Fibroblast of lung (primary cell): ENCODE results near the gene ARL1. TPM values are rescaled to one million over a fixed set of nuclear protein-coding genes. Genes with fewer than 3 reads are reported as not detected.
"Not testable (repeated sequence)": the region's sequence is repeated elsewhere in the genome, so short reads cannot be mapped to it uniquely, and the experiment has no call there.

Experiments
- DNase-seq, 2 donors: peaks; one replicate each; pipeline versions ENCODE4 v3.0.0 to v3.0.0-alpha.2; 2010; ENCODE audit warnings: low read depth in 2 of 2
- H2AFZ ChIP-seq: 2 replicates; pipeline ENCODE4 v1.5.1; 2012; ENCODE audit warnings: low read length, control low read depth, inconsistent platforms
- H3K27ac ChIP-seq: 2 replicates; pipeline ENCODE4 v1.5.1; 2011; ENCODE audit warnings: low read length, control low read depth; ENCODE audit not compliant: insufficient read depth
- H3K27me3 ChIP-seq: 2 replicates; pipeline ENCODE4 v1.5.1; 2011; ENCODE audit warnings: mild to moderate bottlenecking, low read length; ENCODE audit not compliant: control insufficient read depth, insufficient read depth
- H3K36me3 ChIP-seq: 2 replicates; pipeline ENCODE4 v1.5.1; 2011; ENCODE audit warnings: low read length; ENCODE audit not compliant: control insufficient read depth, insufficient read depth
- H3K4me1 ChIP-seq: 2 replicates; pipeline ENCODE4 v1.5.1; 2011; ENCODE audit warnings: low read length; ENCODE audit not compliant: control insufficient read depth, insufficient read depth; ENCODE audit errors: extremely low read depth
- H3K4me2 ChIP-seq: 2 replicates; pipeline ENCODE4 v1.5.1; 2011; ENCODE audit warnings: low read length, control low read depth; ENCODE audit not compliant: insufficient read depth; ENCODE audit errors: extremely low read depth
- H3K4me3 ChIP-seq, 4 experiments: fragments of 200-600 bp in 1 of 4; sonication (generic) in 1 of 4; replicated peaks in 1 of 4; 2 replicates each; pipeline ENCODE4 v1.5.1; 2011 to 2016; ENCODE audit warnings: low read length in 4 of 4, low read depth in 3 of 4, mild to moderate bottlenecking in 3 of 4, control low read depth in 2 of 4, inconsistent platforms in 1 of 4, mixed read lengths in 1 of 4; ENCODE audit not compliant: insufficient read depth in 1 of 4; ENCODE audit errors: control extremely low read depth in 1 of 4
- H3K79me2 ChIP-seq: 2 replicates; pipeline ENCODE4 v1.5.1; 2012; ENCODE audit warnings: mild to moderate bottlenecking, low read length, inconsistent platforms; ENCODE audit not compliant: control insufficient read depth, insufficient read depth
- H3K9ac ChIP-seq: 2 replicates; pipeline ENCODE4 v1.5.1; 2011; ENCODE audit warnings: mild to moderate bottlenecking, low read length, control low read depth; ENCODE audit not compliant: insufficient read depth
- H3K9me3 ChIP-seq: 2 replicates; pipeline ENCODE4 v1.5.1; 2012; ENCODE audit warnings: low read depth, low read length; ENCODE audit not compliant: control insufficient read depth, insufficient read depth
- H4K20me1 ChIP-seq: 2 replicates; pipeline ENCODE4 v1.5.1; 2011; ENCODE audit warnings: low read length; ENCODE audit not compliant: control insufficient read depth, insufficient read depth; ENCODE audit errors: extremely low read depth
- EZH2 ChIP-seq: IDR thresholded peaks from 2 replicates; pipeline ENCODE4 v1.5.1; 2012; ENCODE audit warnings: low read length, control low read depth, mild to moderate bottlenecking; ENCODE audit errors: missing control alignments
- polyA plus RNA-seq, 2 donors: library from polyadenylated mRNA; depleted of rRNA in 1 of 2; stranded (reverse) in 1 of 2; unstranded in 1 of 2; fragments of >200 nt; gene quantifications; 2 replicates each; pipeline ENCODE4 v1.2.1, GENCODE V29; 2011 to 2012; ENCODE audit warnings: missing spikeins in 1 of 2
- total RNA-seq: library from RNA; depleted of rRNA; stranded (reverse); fragments of >200 nt; gene quantifications from 2 replicates; pipeline ENCODE4 v1.2.1, GENCODE V29; 2014
- TF ChIP-seq, protein P1 (sequence below), 2 donors: IDR thresholded peaks in 1 of 2; conservative IDR thresholded peaks in 1 of 2; 1 replicate in 1 of 2; 2 replicates in 1 of 2; pipeline ENCODE4 v1.5.1; 2011 to 2012; ENCODE audit warnings: low read length in 2 of 2, control low read depth in 1 of 2, inconsistent platforms in 1 of 2, low read depth in 1 of 2, mild to moderate bottlenecking in 1 of 2

Gene ARL1
- total and polyA plus RNA-seq, 2 donors (not counting 1 experiment from before 2014, with no cell fraction given), result 92.6 to 147 TPM

DNA sequence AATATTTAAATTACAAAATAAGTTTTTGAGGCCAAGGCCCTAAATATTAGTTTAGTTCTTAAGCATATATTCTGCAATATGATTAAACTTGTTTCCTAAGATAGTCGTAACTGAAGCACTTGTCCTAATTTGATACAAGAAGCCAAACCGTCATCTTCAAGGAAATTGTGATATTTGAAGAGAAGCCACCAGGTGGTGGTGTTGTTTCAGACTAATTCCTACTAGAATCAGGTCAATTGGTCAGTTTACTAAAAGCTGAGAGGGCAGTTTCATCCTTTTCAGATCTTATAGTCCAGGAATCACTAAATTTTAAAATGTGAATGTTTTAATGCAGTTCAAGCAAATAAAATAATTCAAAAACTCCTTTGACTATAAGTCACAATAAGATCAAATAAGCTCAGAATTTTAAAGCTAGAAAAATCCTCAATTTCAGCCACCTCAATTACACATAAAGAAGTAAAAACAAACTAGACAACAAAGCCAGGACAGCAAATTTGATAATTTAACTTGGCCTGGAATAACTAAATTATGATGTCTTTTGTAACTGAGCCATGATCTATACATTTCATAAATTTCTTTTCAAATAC lies 7.1 kb upstream of the ARL1 start:
- H3K27ac ChIP-seq, result no peak overlapping the region
- no peaks in the 10 kb centered on the region for H3K27me3 ChIP-seq
- DNase-seq, result peak; percentile 45 to 78
- no peak overlapping the region for H3K4me2 ChIP-seq
- H2AFZ ChIP-seq, result no peak overlapping the region
- H3K9me3 ChIP-seq, result no peaks in the 10 kb centered on the region
- H3K36me3 ChIP-seq, result no peaks in the 10 kb centered on the region
- H3K79me2 ChIP-seq, result no peaks in the 10 kb centered on the region
- H3K4me1 ChIP-seq, result no peaks in the 10 kb centered on the region
- no peaks in the 10 kb centered on the region for H4K20me1 ChIP-seq
- H3K4me3 ChIP-seq, result no peak overlapping the region
- TF ChIP-seq EZH2, result no peak
- TF ChIP-seq, protein P1, sequence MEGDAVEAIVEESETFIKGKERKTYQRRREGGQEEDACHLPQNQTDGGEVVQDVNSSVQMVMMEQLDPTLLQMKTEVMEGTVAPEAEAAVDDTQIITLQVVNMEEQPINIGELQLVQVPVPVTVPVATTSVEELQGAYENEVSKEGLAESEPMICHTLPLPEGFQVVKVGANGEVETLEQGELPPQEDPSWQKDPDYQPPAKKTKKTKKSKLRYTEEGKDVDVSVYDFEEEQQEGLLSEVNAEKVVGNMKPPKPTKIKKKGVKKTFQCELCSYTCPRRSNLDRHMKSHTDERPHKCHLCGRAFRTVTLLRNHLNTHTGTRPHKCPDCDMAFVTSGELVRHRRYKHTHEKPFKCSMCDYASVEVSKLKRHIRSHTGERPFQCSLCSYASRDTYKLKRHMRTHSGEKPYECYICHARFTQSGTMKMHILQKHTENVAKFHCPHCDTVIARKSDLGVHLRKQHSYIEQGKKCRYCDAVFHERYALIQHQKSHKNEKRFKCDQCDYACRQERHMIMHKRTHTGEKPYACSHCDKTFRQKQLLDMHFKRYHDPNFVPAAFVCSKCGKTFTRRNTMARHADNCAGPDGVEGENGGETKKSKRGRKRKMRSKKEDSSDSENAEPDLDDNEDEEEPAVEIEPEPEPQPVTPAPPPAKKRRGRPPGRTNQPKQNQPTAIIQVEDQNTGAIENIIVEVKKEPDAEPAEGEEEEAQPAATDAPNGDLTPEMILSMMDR (conservative IDR thresholded peaks at IDR 0.05 in 1 of 2, IDR thresholded peaks at IDR 0.05 in 1 of 2; ENCODE audit: low read depth in 1 of 2, low read length in 2 of 2), result peak; percentile 41 to 53
- H3K9ac ChIP-seq, result no peak overlapping the region

GRCh38 chr12:101410169-101410568 lies 2.6 kb upstream of the ARL1 start:
- H3K27ac ChIP-seq, H3K4me1 ChIP-seq, DNase-seq, H2AFZ ChIP-seq, H3K27me3 ChIP-seq, H3K9ac ChIP-seq, H3K4me3 ChIP-seq, H3K9me3 ChIP-seq, H4K20me1 ChIP-seq, H3K4me2 ChIP-seq, H3K36me3 ChIP-seq: not testable (repeated sequence)
- peaks cover 18% of the 10 kb centered on the region for H3K79me2 ChIP-seq

DNA sequence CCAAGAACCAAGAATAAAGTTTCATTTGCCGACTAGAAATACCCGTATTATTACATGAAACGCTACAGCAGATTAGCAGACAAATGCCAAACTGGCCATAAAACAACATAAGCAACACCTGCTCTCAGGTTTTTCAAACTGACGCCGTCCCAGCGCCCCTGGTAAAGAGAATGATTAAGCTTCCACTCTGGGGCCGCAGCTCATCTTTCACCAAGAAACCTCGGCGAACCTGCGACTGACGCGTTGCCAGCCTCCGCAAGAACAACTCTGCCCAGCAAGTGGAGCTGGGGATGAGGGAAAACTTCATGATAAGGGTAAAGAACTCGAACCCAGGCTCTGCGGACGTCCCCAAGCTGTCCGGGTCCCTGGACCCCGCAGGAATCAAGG lies 530 bp downstream of the ARL1 start:
- Histone ChIP-seq H3K9ac (peak overlapping the region; percentile 85), H3K79me2 (peaks cover 44% of the 10 kb centered on the region), H3K4me1 (no peaks in the 10 kb centered on the region), H3K27ac (peak overlapping the region; percentile 92), H3K4me2 (peak overlapping the region; percentile 88), H4K20me1 (no peaks in the 10 kb centered on the region), H3K9me3 (no peaks in the 10 kb centered on the region), H2AFZ (peak overlapping the region; percentile 69), H3K27me3 (no peaks in the 10 kb centered on the region), H3K36me3 (no peaks in the 10 kb centered on the region), H3K4me3 (peak overlapping the region; percentile 65 to 95 (median 83))
- no peak for DNase-seq
- TF ChIP-seq, protein P1 (conservative IDR thresholded peaks at IDR 0.05 in 1 of 2, IDR thresholded peaks at IDR 0.05 in 1 of 2; ENCODE audit: low read depth in 1 of 2, low read length in 2 of 2), result no peak
- no peak for TF ChIP-seq EZH2

DNA sequence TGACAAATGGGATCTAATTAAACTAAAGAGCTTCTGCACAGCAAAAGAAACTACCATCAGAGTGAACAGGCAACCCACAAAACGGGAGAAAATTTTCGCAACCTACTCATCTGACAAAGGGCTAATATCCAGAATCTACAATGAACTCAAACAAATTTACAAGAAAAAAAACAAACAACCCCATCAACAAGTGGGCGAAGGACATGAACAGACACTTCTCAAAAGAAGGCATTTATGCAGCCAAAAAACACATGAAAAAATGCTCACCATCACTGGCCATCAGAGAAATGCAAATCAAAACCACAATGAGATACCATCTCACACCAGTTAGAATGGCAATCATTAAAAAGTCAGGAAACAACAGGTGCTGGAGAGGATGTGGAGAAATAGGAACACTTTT lies 16.4 kb downstream of the ARL1 start:
- not testable (repeated sequence) for H3K4me2 ChIP-seq, H3K27ac ChIP-seq, H3K36me3 ChIP-seq

More for the DNA sequence above, 16.4 kb downstream of the ARL1 start:
- DNase-seq, H4K20me1 ChIP-seq, H3K27me3 ChIP-seq, H3K79me2 ChIP-seq, H3K4me1 ChIP-seq, H2AFZ ChIP-seq, H3K4me3 ChIP-seq, H3K9me3 ChIP-seq, H3K9ac ChIP-seq: not testable (repeated sequence)
